Measurements from ENCODE around the gene MGAT5B. TPM values are rescaled to one million over a fixed set of nuclear protein-coding genes. Genes with fewer than 3 reads are reported as not detected.

MGAT5B gene
- total RNA-seq, 4 donors from 2014 or later: 0.19 to 0.47 TPM; not detected in 2

GRCh38 chr17:76962858-76963257, 94.7 kb downstream of the MGAT5B start:
- 83 to 84% methylated on average over 1 of the region's 1 CpG for WGBS, 2 donors
- no peak overlapping the region for H3K4me3 ChIP-seq (ENCODE audit: low read depth, poor library complexity, severe bottlenecking)
- DNase-seq (ENCODE audit: low spot score in 2 of 2): no peak
- intact Hi-C loops (cut with DNase I; ENCODE audit: low total_unique reads): no loop called here
- TF ChIP-seq CTCF (IDR thresholded peaks at IDR 0.05) (no peak), POLR2A (IDR thresholded peaks at IDR 0.05) (no peak)

- intact Hi-C loops (cut with DNase I; ENCODE audit: low total_unique reads): no loop called here
- no peak for TF ChIP-seq CTCF (IDR thresholded peaks at IDR 0.05)
- H3K4me3 ChIP-seq (ENCODE audit: low read depth, poor library complexity, severe bottlenecking): no peak overlapping the region
- 87 to 92% methylated on average over 4 of the region's 4 CpGs for WGBS, 2 donors
- no peak for DNase-seq (ENCODE audit: low spot score in 2 of 2)
Observed at GRCh38 chr17:76966016-76966415, 97.8 kb downstream of the MGAT5B start.

- intact Hi-C loops (cut with DNase I; ENCODE audit: low total_unique reads): no loop called here
- no peak for TF ChIP-seq POLR2A (IDR thresholded peaks at IDR 0.05)
- no peak for TF ChIP-seq CTCF (IDR thresholded peaks at IDR 0.05)
- 54 to 67% methylated on average over 8 to 9 of the region's 9 CpGs for WGBS, 2 donors
- H3K4me3 ChIP-seq (ENCODE audit: low read depth, poor library complexity, severe bottlenecking): no peak overlapping the region
- DNase-seq (ENCODE audit: low spot score in 2 of 2): no peak
Observed at GRCh38 chr17:76966486-76967181, 98.4 kb downstream of the MGAT5B start.

GRCh38 chr17:76967762-76968161, 99.6 kb downstream of the MGAT5B start:
- no peak for DNase-seq (ENCODE audit: low spot score in 2 of 2)
- 94 to 98% methylated on average over 4 of the region's 4 CpGs for whole genome bisulfite sequencing, 2 donors
- H3K4me3 ChIP-seq (ENCODE audit: low read depth, poor library complexity, severe bottlenecking): no peak overlapping the region
- no peak for TF ChIP-seq POLR2A (IDR thresholded peaks at IDR 0.05)
- TF ChIP-seq CTCF (IDR thresholded peaks at IDR 0.05): no peak
- intact Hi-C loops (cut with DNase I; ENCODE audit: low total_unique reads): no loop called here

- 6 to 7% methylated on average over 45 of the region's 45 CpGs for WGBS, 2 donors
- no peak for DNase-seq (ENCODE audit: low spot score in 2 of 2)
- intact Hi-C loops (cut with DNase I; ENCODE audit: low total_unique reads): no loop called here
- H3K4me3 ChIP-seq (ENCODE audit: low read depth, poor library complexity, severe bottlenecking): no peak overlapping the region
- TF ChIP-seq CTCF (IDR thresholded peaks at IDR 0.05) (no peak), POLR2A (IDR thresholded peaks at IDR 0.05) (no peak)
Observed at GRCh38 chr17:76968707-76969597, 100.7 kb downstream of the MGAT5B start.

Measured in lower leg skin (tissue), 4 donors.